ENCODE results near the gene CEACAM7.

GRCh38 chr19:41720103-41720502 lies 32.0 kb upstream of the CEACAM7 start:
- TF ChIP-seq CTCF (IDR thresholded peaks at IDR 0.05) (no peak), POLR2A (IDR thresholded peaks at IDR 0.05) (no peak), POLR2AphosphoS5 (IDR thresholded peaks at IDR 0.05; ENCODE audit: insufficient read depth in 1 of 2, low read depth in 1 of 2) (no peak)

Data from vagina (tissue), 2 donors.